HCT116 (cell line): ENCODE measurements around the gene TTF2. TPM values are rescaled to one million over a fixed set of nuclear protein-coding genes. Genes with fewer than 3 reads are reported as not detected.

Source experiments
- ATAC-seq: fragments of 200-7000 bp; cut with Tn5 transposase; 2 replicates; pipeline ENCODE4 v1.9.1; 2020; ENCODE audit warnings: mild to moderate bottlenecking, moderate library complexity
- BruUV-seq: library from RNA; stranded (reverse); fragments of 400-500 nt; replicated peaks from 2 replicates; lab custom pipeline; 2021; lab: Mats Ljungman, UMichigan
- CTCF ChIA-PET: fragments of 300-600 bp; sonication (Branson Sonifier 250); formaldehyde crosslinking; loops from one replicate; lab custom pipeline; 2021; ENCODE audit warnings: antibody characterized with exemption; lab: Charles Lee
- POLR2A ChIA-PET: fragments of 300-600, 350-600 bp; sonication (Branson Sonifier 250); formaldehyde crosslinking; loops from one replicate; lab custom pipeline; 2021; ENCODE audit warnings: antibody characterized with exemption; lab: Charles Lee
- RAD21 ChIA-PET, 2 experiments: fragments of 300-600 bp; sonication (Branson Sonifier 250); formaldehyde crosslinking; loops; one replicate each; lab custom pipeline; 2023; ENCODE audit warnings: low total read pairs in 2 of 2; ENCODE audit not compliant: uncharacterized antibody in 2 of 2, unreplicated experiment in 2 of 2, low non-redundant PET in 1 of 2; lab: Charles Lee
- DNase-seq: peaks from one replicate; pipeline ENCODE4 v3.0.0-alpha.2; 2010; ENCODE audit warnings: low read depth, low spot score
- H2AFZ ChIP-seq: fragments of 200-600 bp; shearing (Covaris generic), sonication (generic); 2 replicates; pipeline ENCODE4 v1.6.1; 2017; ENCODE audit warnings: low read depth, mixed run types, mixed read lengths, antibody characterized with exemption, low read length; ENCODE audit not compliant: poor library complexity, severe bottlenecking
- H3K27ac ChIP-seq: 2 replicates; pipeline ENCODE4 v1.5.1; 2012; ENCODE audit warnings: low read depth, low read length
- H3K27me3 ChIP-seq: fragments of 200-600 bp; sonication (generic); 2 replicates; pipeline ENCODE4 v1.6.1; 2016; ENCODE audit warnings: mixed run types, low read length, mixed read lengths; ENCODE audit not compliant: insufficient read depth
- H3K36me3 ChIP-seq, 2 experiments: fragments of 200-500 bp in 1 of 2; fragments of 200-600 bp in 1 of 2; sonication (Bioruptor generic) in 1 of 2; sonication (generic) in 1 of 2; 2 replicates each; pipeline versions ENCODE4 v1.5.1 to v1.6.1; 2014 to 2016; ENCODE audit warnings: low read length in 2 of 2, inconsistent platforms in 1 of 2, mixed read lengths in 1 of 2, mixed run types in 1 of 2; ENCODE audit not compliant: insufficient read depth in 2 of 2, control insufficient read depth in 1 of 2
- H3K4me1 ChIP-seq, 2 experiments: fragments of 200-600 bp in 1 of 2; sonication (generic) in 1 of 2; 2 replicates each; pipeline versions ENCODE4 v1.5.1 to v1.6.1; 2012 to 2017; ENCODE audit warnings: low read length in 2 of 2, inconsistent platforms in 1 of 2, mild to moderate bottlenecking in 1 of 2, mixed read lengths in 1 of 2, mixed run types in 1 of 2, moderate library complexity in 1 of 2; ENCODE audit not compliant: insufficient read depth in 2 of 2, control insufficient read depth in 1 of 2
- H3K4me2 ChIP-seq: fragments of 200-600 bp; sonication (generic); 2 replicates; pipeline ENCODE4 v1.6.1; 2017; ENCODE audit warnings: mixed run types, low read length, mixed read lengths
- H3K4me3 ChIP-seq, 2 experiments: fragments of 200-600 bp in 1 of 2; sonication (generic) in 1 of 2; replicated peaks in 1 of 2; 2 replicates each; pipeline ENCODE4 v1.5.1; 2011 to 2016; ENCODE audit warnings: low read length in 2 of 2, control low read depth in 1 of 2, low read depth in 1 of 2, mild to moderate bottlenecking in 1 of 2, mixed read lengths in 1 of 2, mixed run types in 1 of 2
- H3K79me2 ChIP-seq: fragments of 200-600 bp; sonication (generic); 2 replicates; pipeline ENCODE4 v1.6.1; 2017; ENCODE audit warnings: mild to moderate bottlenecking, mixed run types, low read length, moderate library complexity, mixed read lengths; ENCODE audit not compliant: insufficient read depth
- H3K9ac ChIP-seq: fragments of 200-600 bp; sonication (generic); 2 replicates; pipeline ENCODE4 v1.6.1; 2016; ENCODE audit warnings: low read length, mixed read lengths
- H3K9me2 ChIP-seq: fragments of 200-600 bp; sonication (generic), shearing (Covaris generic); 2 replicates; pipeline ENCODE4 v1.6.1; 2017; ENCODE audit warnings: mixed run types, mild to moderate bottlenecking, moderate library complexity; ENCODE audit not compliant: insufficient read depth
- H3K9me3 ChIP-seq, 2 experiments: fragments of 200-500 bp in 1 of 2; fragments of 200-600 bp in 1 of 2; sonication (Bioruptor generic) in 1 of 2; sonication (generic) in 1 of 2; 2 replicates each; pipeline ENCODE4 v1.6.1; 2014 to 2017; ENCODE audit warnings: low read length in 2 of 2, mixed read lengths in 2 of 2, inconsistent platforms in 1 of 2, low read depth in 1 of 2, mild to moderate bottlenecking in 1 of 2, mixed run types in 1 of 2, moderate library complexity in 1 of 2; ENCODE audit not compliant: control insufficient read depth in 1 of 2, insufficient read depth in 1 of 2
- H4K20me1 ChIP-seq: fragments of 200-600 bp; sonication (generic), shearing (Covaris generic); 2 replicates; pipeline ENCODE4 v1.6.1; 2017; ENCODE audit warnings: mixed run types, mild to moderate bottlenecking, moderate library complexity; ENCODE audit not compliant: insufficient read depth
- CBX3 ChIP-seq: IDR thresholded peaks from 2 replicates; pipeline ENCODE4 v1.6.1; 2012; ENCODE audit warnings: low read depth
- CEBPB ChIP-seq: IDR thresholded peaks from 2 replicates; pipeline ENCODE4 v1.6.1; 2012; ENCODE audit warnings: low read depth
- ELF1 ChIP-seq: IDR thresholded peaks from 2 replicates; pipeline ENCODE4 v1.6.1; 2012; ENCODE audit warnings: low read depth, borderline replicate concordance
- EZH2 ChIP-seq: fragments of 200-600 bp; sonication (generic); IDR thresholded peaks from 2 replicates; pipeline ENCODE4 v1.6.1; 2017; ENCODE audit warnings: antibody characterized with exemption, mixed run types
- EZH2phosphoT487 ChIP-seq: fragments of 200-600 bp; IDR thresholded peaks from 2 replicates; pipeline ENCODE4 v1.6.1; 2018; ENCODE audit warnings: antibody characterized with exemption, borderline replicate concordance
- JUND ChIP-seq: IDR thresholded peaks from 2 replicates; pipeline ENCODE4 v1.6.1; 2012
- MAX ChIP-seq: IDR thresholded peaks from 2 replicates; pipeline ENCODE4 v1.6.1; 2012
- POLR2A ChIP-seq: IDR thresholded peaks from 2 replicates; pipeline ENCODE4 v1.7.0; 2011; ENCODE audit warnings: borderline replicate concordance; ENCODE audit not compliant: insufficient read depth, insufficient read length; ENCODE audit errors: extremely low read depth
- POLR2AphosphoS5 ChIP-seq: IDR thresholded peaks from 2 replicates; pipeline ENCODE4 v1.6.1; 2011; ENCODE audit warnings: mild to moderate bottlenecking, low read depth, low read length, moderate library complexity
- RAD21 ChIP-seq: IDR thresholded peaks from 2 replicates; pipeline ENCODE4 v1.6.1; 2012; ENCODE audit warnings: low read depth, mild to moderate bottlenecking
- SIN3A ChIP-seq: IDR thresholded peaks from 2 replicates; pipeline ENCODE4 v1.6.1; 2012; ENCODE audit warnings: low read depth
- SRF ChIP-seq: IDR thresholded peaks from 2 replicates; pipeline ENCODE4 v1.6.1; 2012; ENCODE audit warnings: low read depth
- TCF7L2 ChIP-seq: IDR thresholded peaks from 2 replicates; pipeline ENCODE4 v1.7.0; 2011; ENCODE audit warnings: borderline replicate concordance, inconsistent platforms; ENCODE audit not compliant: insufficient read depth, insufficient read length; ENCODE audit errors: extremely low read depth
- ZBTB33 ChIP-seq: IDR thresholded peaks from 2 replicates; pipeline ENCODE4 v1.6.1; 2011; ENCODE audit warnings: mild to moderate bottlenecking, low read length, moderate library complexity; ENCODE audit not compliant: insufficient replicate concordance; ENCODE audit errors: extremely low read depth
- intact Hi-C: fragments of 100-400 bp; cut with micrococcal nuclease; formaldehyde crosslinking; loops from 2 replicates; pipeline ENCODE4 v1.10.0; 2022
- total RNA-seq: library from RNA; stranded (reverse); gene quantifications from one replicate; pipeline ENCODE4 v1.2.1, GENCODE V29; 2021; ENCODE audit not compliant: unreplicated experiment

The TTF2 gene
- total RNA-seq, 1 experiment from 2014 or later = 60.3 TPM

- DNase-seq = no peak
- no TSS peak for BruUV-seq
- ChIA-PET POLR2A (no interaction called here), CTCF (interaction anchor here (1.3 kb wide), 1 partner anchor 31 kb away, joined by 3 read pairs; no protein-coding TSS in a partner anchor), RAD21 (no interaction called here)
- Histone ChIP-seq H3K4me3 (no peak overlapping the region), H3K4me1 (peaks cover 4 to 14% of the 10 kb centered on the region in 2 experiments; a peak in 3 of 4 replicates), H3K27ac (peak overlapping the region; percentile 17; the same call in 1 of the 2 replicates), H3K4me2 (no peak overlapping the region), H3K36me3 (peaks cover 31 to 77% of the 10 kb centered on the region in 2 experiments; a peak in 3 of 4 replicates), H3K9me2 (no peaks in the 10 kb centered on the region), H2AFZ (no peak overlapping the region), H3K27me3 (no peaks in the 10 kb centered on the region), H3K79me2 (no peaks in the 10 kb centered on the region), H3K9me3 (no peaks in the 10 kb centered on the region), H4K20me1 (no peaks in the 10 kb centered on the region), H3K9ac (no peak overlapping the region)
- ATAC-seq = no peak
- TF ChIP-seq ZBTB33 (no peak), POLR2AphosphoS5 (no peak), CEBPB (no peak), JUND (no peak), ELF1 (no peak), SIN3A (no peak)
- intact Hi-C loops = no loop called here
These were observed 37.3 kb downstream of the TTF2 start for GRCh38 chr1:117097443-117097842.

- no peak for DNase-seq
- Histone ChIP-seq H3K9me3 (no peaks in the 10 kb centered on the region), H3K9ac (no peak overlapping the region), H3K79me2 (no peaks in the 10 kb centered on the region), H3K9me2 (no peaks in the 10 kb centered on the region), H3K4me3 (no peak overlapping the region), H3K27ac (no peak overlapping the region), H3K27me3 (no peaks in the 10 kb centered on the region), H3K36me3 (peaks cover 33 to 75% of the 10 kb centered on the region in 2 experiments; a peak in 3 of 4 replicates), H2AFZ (no peak overlapping the region), H3K4me1 (peaks cover 4 to 8% of the 10 kb centered on the region in 2 experiments; a peak in 3 of 4 replicates), H4K20me1 (no peaks in the 10 kb centered on the region), H3K4me2 (no peak overlapping the region)
- intact Hi-C loops = no loop called here
- ChIA-PET CTCF (no interaction called here), POLR2A (no interaction called here), RAD21 (no interaction called here)
- no peak for ATAC-seq
- TF ChIP-seq EZH2phosphoT487 = no peak
- no peak for TF ChIP-seq TCF7L2
- no peak for TF ChIP-seq ELF1
- TF ChIP-seq CBX3 = no peak
- no peak for TF ChIP-seq MAX
- no peak for TF ChIP-seq POLR2AphosphoS5
- TF ChIP-seq POLR2A = no peak
- no peak for TF ChIP-seq ZBTB33
- TF ChIP-seq RAD21 = no peak
- no peak for TF ChIP-seq EZH2
- TF ChIP-seq SRF = no peak
- no TSS peak for BruUV-seq
These were observed 38.3 kb downstream of the TTF2 start for GRCh38 chr1:117098287-117098890.
